Measurements from ENCODE around the gene UPF2.
"Not testable (repeated sequence)": the region's sequence is repeated elsewhere in the genome, so short reads cannot be mapped to it uniquely, and the experiment has no call there.

GRCh38 chr10:11972523-11972922 lies 70.1 kb downstream of the UPF2 start:
- TF ChIP-seq CEBPB (IDR thresholded peaks at IDR 0.05; ENCODE audit: borderline replicate concordance in 1 of 2, low read depth in 2 of 2, low read length in 2 of 2); ZBTB11 (CRISPR knock-in tag; IDR thresholded peaks at IDR 0.05); USF1 (IDR thresholded peaks at IDR 0.05; ENCODE audit: borderline replicate concordance, extremely low read length, insufficient read depth, low read depth, low read length); SP1 (IDR thresholded peaks at IDR 0.05; ENCODE audit: low read depth, low read length); HDAC2 (IDR thresholded peaks at IDR 0.05); JUNB (IDR thresholded peaks at IDR 0.05); EZH2 (IDR thresholded peaks at IDR 0.05; ENCODE audit: borderline replicate concordance, control insufficient read depth, low read depth, low read length): not testable (repeated sequence)

Data from GM12878 (cell line).